IMR-90 (cell line): Measurements from ENCODE around the gene NUCB2. TPM values are rescaled to one million over a fixed set of nuclear protein-coding genes. Genes with fewer than 3 reads are reported as not detected.

Source experiments
- ATAC-seq: fragments of 200-7000 bp; cut with Tn5 transposase; 2 replicates; pipeline ENCODE4 v1.9.1; 2020; ENCODE audit warnings: low read depth, mild to moderate bottlenecking, moderate library complexity
- BruUV-seq: library from RNA; stranded (reverse); fragments of 400-500 nt; replicated peaks from 2 replicates; lab custom pipeline; 2021; lab: Mats Ljungman, UMichigan
- CTCF ChIA-PET: fragments of 300-600 bp; formaldehyde crosslinking; extraction: SDS; loops from one replicate; lab custom pipeline; 2021; ENCODE audit warnings: antibody characterized with exemption; lab: Yijun Ruan, JAX
- POLR2A ChIA-PET: fragments of 300-600 bp; sonication (Branson Sonifier 250); formaldehyde crosslinking; loops from one replicate; lab custom pipeline; 2022; ENCODE audit warnings: antibody characterized with exemption; ENCODE audit not compliant: unreplicated experiment; lab: Charles Lee
- DNase-seq: peaks from one replicate; pipeline ENCODE4 v3.0.0; 2013
- H2AFZ ChIP-seq: replicated peaks from 2 replicates; pipeline ENCODE3; 2013; ENCODE audit warnings: low read length, mild to moderate bottlenecking; ENCODE audit not compliant: poor library complexity
- H2AK5ac ChIP-seq: 2 replicates; pipeline ENCODE4 v1.6.1; 2013; ENCODE audit warnings: low read depth, low read length, inconsistent platforms
- H2AK9ac ChIP-seq: replicated peaks from 2 replicates; pipeline ENCODE3; 2013; ENCODE audit warnings: mild to moderate bottlenecking, low read depth, low read length, moderate library complexity; ENCODE audit not compliant: poor library complexity
- H2BK120ac ChIP-seq: 2 replicates; pipeline ENCODE4 v1.6.1; 2013; ENCODE audit warnings: low read depth, low read length, inconsistent platforms
- H2BK15ac ChIP-seq: 3 replicates; pipeline ENCODE4 v1.6.1; 2013; ENCODE audit warnings: low read depth, low read length, inconsistent platforms
- H2BK20ac ChIP-seq: 2 replicates; pipeline ENCODE4 v1.6.1; 2013; ENCODE audit warnings: low read depth, mild to moderate bottlenecking, inconsistent platforms, low read length, moderate library complexity
- H2BK5ac ChIP-seq: 2 replicates; pipeline ENCODE4 v1.6.1; 2013; ENCODE audit warnings: mild to moderate bottlenecking, low read depth, low read length, inconsistent platforms; ENCODE audit not compliant: poor library complexity, severe bottlenecking
- H3K14ac ChIP-seq: replicated peaks from 2 replicates; pipeline ENCODE4 v1.6.1; 2013; ENCODE audit warnings: low read depth, low read length, inconsistent platforms
- H3K18ac ChIP-seq: 2 replicates; pipeline ENCODE4 v1.6.1; 2013; ENCODE audit warnings: low read depth, low read length, control low read depth
- H3K23ac ChIP-seq: 2 replicates; pipeline ENCODE4 v1.6.1; 2013; ENCODE audit warnings: low read depth, low read length, inconsistent platforms
- H3K27ac ChIP-seq: 2 replicates; pipeline ENCODE4 v1.5.1; 2013; ENCODE audit warnings: mild to moderate bottlenecking, control low read depth, low read length; ENCODE audit not compliant: insufficient read depth
- H3K27me3 ChIP-seq: 2 replicates; pipeline ENCODE4 v1.6.1; 2013; ENCODE audit warnings: low read length; ENCODE audit not compliant: control insufficient read depth, insufficient read depth
- H3K36me3 ChIP-seq: 2 replicates; pipeline ENCODE4 v1.6.1; 2013; ENCODE audit warnings: low read length, mixed read lengths; ENCODE audit not compliant: control insufficient read depth, insufficient read depth
- H3K4ac ChIP-seq: 2 replicates; pipeline ENCODE4 v1.6.1; 2013; ENCODE audit warnings: low read depth, low read length, inconsistent platforms
- H3K4me1 ChIP-seq: 2 replicates; pipeline ENCODE4 v1.6.1; 2013; ENCODE audit warnings: low read length, mixed read lengths; ENCODE audit not compliant: control insufficient read depth, insufficient read depth
- H3K4me2 ChIP-seq: 2 replicates; pipeline ENCODE4 v1.6.1; 2013; ENCODE audit warnings: low read depth, mild to moderate bottlenecking, control low read depth, low read length, moderate library complexity
- H3K4me3 ChIP-seq: 2 replicates; pipeline ENCODE4 v1.5.1; 2013; ENCODE audit warnings: low read depth, mild to moderate bottlenecking, control low read depth, low read length, moderate library complexity; ENCODE audit not compliant: insufficient read depth
- H3K56ac ChIP-seq: 2 replicates; pipeline ENCODE4 v1.6.1; 2013; ENCODE audit warnings: low read length, inconsistent platforms; ENCODE audit not compliant: insufficient read depth; ENCODE audit errors: extremely low read depth
- H3K79me1 ChIP-seq, 2 experiments: 2 replicates each; pipeline ENCODE4 v1.6.1; 2013; ENCODE audit warnings: low read length in 2 of 2, inconsistent platforms in 1 of 2, low read depth in 1 of 2
- H3K9ac ChIP-seq: 2 replicates; pipeline ENCODE4 v1.6.1; 2013; ENCODE audit warnings: low read depth, low read length, control low read depth
- H3K9me1 ChIP-seq: 2 replicates; pipeline ENCODE4 v1.6.1; 2013; ENCODE audit warnings: low read length, inconsistent platforms; ENCODE audit not compliant: insufficient read depth
- H3K9me3 ChIP-seq: 2 replicates; pipeline ENCODE4 v1.6.1; 2013; ENCODE audit warnings: low read length; ENCODE audit not compliant: control insufficient read depth, insufficient read depth
- H4K20me1 ChIP-seq: 2 replicates; pipeline ENCODE4 v1.6.1; 2013; ENCODE audit warnings: low read length, inconsistent platforms; ENCODE audit not compliant: insufficient read depth
- H4K5ac ChIP-seq: 2 replicates; pipeline ENCODE4 v1.6.1; 2013; ENCODE audit warnings: mild to moderate bottlenecking, low read depth, low read length, control low read depth
- H4K8ac ChIP-seq, 2 experiments: 2 replicates each; pipeline ENCODE4 v1.6.1; 2013; ENCODE audit warnings: low read depth in 2 of 2, low read length in 2 of 2, control low read depth in 1 of 2, inconsistent platforms in 1 of 2
- H4K91ac ChIP-seq: 2 replicates; pipeline ENCODE4 v1.6.1; 2013; ENCODE audit warnings: low read depth, low read length, inconsistent platforms; ENCODE audit not compliant: insufficient read depth
- BHLHE40 ChIP-seq: fragments of 150-350 bp; IDR thresholded peaks from 2 replicates; pipeline ENCODE4 v1.6.1; 2016; ENCODE audit warnings: mild to moderate bottlenecking, low read depth, low read length
- CEBPB ChIP-seq: IDR thresholded peaks from 2 replicates; pipeline ENCODE4 v1.6.1; 2012; ENCODE audit warnings: low read depth, low read length, improper control_type of control experiment
- CTCF ChIP-seq: conservative IDR thresholded peaks from 2 replicates; pipeline ENCODE4 v1.5.1; 2012; ENCODE audit warnings: mild to moderate bottlenecking, low read depth, low read length, improper control_type of control experiment
- ELK1 ChIP-seq: fragments of 150-350 bp; IDR thresholded peaks from 2 replicates; pipeline ENCODE4 v1.6.1; 2016; ENCODE audit warnings: low read depth, mild to moderate bottlenecking, low read length, moderate library complexity, borderline replicate concordance
- FOS ChIP-seq: fragments of 150-350 bp; IDR thresholded peaks from 2 replicates; pipeline ENCODE4 v1.6.1; 2016; ENCODE audit warnings: low read depth, low read length
- NFE2L2 ChIP-seq: fragments of 150-350 bp; IDR thresholded peaks from 2 replicates; pipeline ENCODE4 v1.6.1; 2016; ENCODE audit warnings: low read depth, mild to moderate bottlenecking, low read length
- POLR2A ChIP-seq: IDR thresholded peaks from 2 replicates; pipeline ENCODE4 v1.6.1; 2012; ENCODE audit warnings: mild to moderate bottlenecking, low read depth, low read length
- RFX5 ChIP-seq: IDR thresholded peaks from 2 replicates; pipeline ENCODE4 v1.8.0; 2012; ENCODE audit warnings: low read depth, mild to moderate bottlenecking, low read length, moderate library complexity
- SMC3 ChIP-seq: fragments of 150-350 bp; IDR thresholded peaks from 2 replicates; pipeline ENCODE4 v1.6.1; 2016; ENCODE audit warnings: low read depth, mild to moderate bottlenecking, antibody characterized with exemption, low read length, moderate library complexity
- USF2 ChIP-seq: fragments of 150-350 bp; IDR thresholded peaks from 2 replicates; pipeline ENCODE4 v1.6.1; 2017; ENCODE audit warnings: mild to moderate bottlenecking, antibody characterized with exemption, low read length, low read depth
- dilution Hi-C: fragments of 300-500 bp; cut with HindIII; formaldehyde crosslinking; loops from one replicate; pipeline ENCODE4 v1.14.3; 2018; ENCODE audit warnings: low sequenced_read_pairs; ENCODE audit not compliant: unreplicated experiment
- in situ Hi-C: fragments of 300-500 bp; cut with MboI; formaldehyde crosslinking; loops from 3 replicates; pipeline ENCODE4 v1.14.3; 2019; ENCODE audit warnings: low sequenced_read_pairs, inconsistent platforms, mixed read lengths
- intact Hi-C: fragments of 100-400 bp; cut with micrococcal nuclease; formaldehyde crosslinking; loops from 2 replicates; pipeline ENCODE4 v1.10.0; 2022
- polyA plus RNA-seq, 3 experiments: library from polyadenylated mRNA; depleted of rRNA; stranded (reverse); fragments of >200 nt; gene quantifications; 2 replicates each; pipeline ENCODE4 v1.2.3, GENCODE V29; 2012; ENCODE audit warnings: low replicate concordance in 1 of 3
- total RNA-seq: library from RNA; depleted of rRNA; stranded (reverse); fragments of >200 nt; gene quantifications from 2 replicates; pipeline ENCODE4 v1.2.3, GENCODE V29; 2012

The NUCB2 gene
- total and polyA plus RNA-seq, 2 of the 4 experiments (the other 2 are of a cell fraction) = 52.7 to 55.4 TPM

- no peak overlapping the region for H4K8ac ChIP-seq
- no peak overlapping the region for H3K27ac ChIP-seq
- H2BK20ac ChIP-seq = no peak overlapping the region
- H4K5ac ChIP-seq = no peak overlapping the region
- no peak overlapping the region for H2AFZ ChIP-seq
- H3K4ac ChIP-seq = no peak overlapping the region
- no peak overlapping the region for H3K4me2 ChIP-seq
- no peaks in the 10 kb centered on the region for H4K20me1 ChIP-seq
- ATAC-seq (no peak), DNase-seq (no peak)
- H2BK5ac ChIP-seq = no peak overlapping the region
- H2AK5ac ChIP-seq = no peak overlapping the region
- no peak overlapping the region for H3K56ac ChIP-seq
- H2AK9ac ChIP-seq = no peak overlapping the region
- no peak for TF ChIP-seq SMC3
- TF ChIP-seq FOS = no peak
- no peak for TF ChIP-seq RFX5
- no peak for TF ChIP-seq CEBPB
- TF ChIP-seq CTCF = no peak
- TF ChIP-seq BHLHE40 = no peak
- no peak for TF ChIP-seq ELK1
- no peak for TF ChIP-seq POLR2A
- no peak for TF ChIP-seq USF2
- no peak for TF ChIP-seq NFE2L2
- H3K36me3 ChIP-seq = no peaks in the 10 kb centered on the region
- POLR2A ChIA-PET = no interaction called here
- H3K27me3 ChIP-seq = no peaks in the 10 kb centered on the region
- no peak overlapping the region for H3K14ac ChIP-seq
- no peak overlapping the region for H2BK120ac ChIP-seq
- no TSS peak for BruUV-seq
- no peak overlapping the region for H4K91ac ChIP-seq
- no peak overlapping the region for H3K4me3 ChIP-seq
- H3K23ac ChIP-seq = no peak overlapping the region
- no peaks in the 10 kb centered on the region for H3K9me1 ChIP-seq
- no peaks in the 10 kb centered on the region for H3K79me1 ChIP-seq
- no peaks in the 10 kb centered on the region for H3K9me3 ChIP-seq
- no peak overlapping the region for H2BK15ac ChIP-seq
- CTCF ChIA-PET = interaction anchor here (1.3 kb wide), 1 partner anchor 151 kb away, joined by 3 read pairs; no protein-coding TSS in a partner anchor
- no peak overlapping the region for H3K9ac ChIP-seq
- in situ Hi-C loops (loop anchor here (10.0 kb wide), 1 partner anchor 272 kb away; no protein-coding TSS in a partner anchor), dilution Hi-C loops (no loop called here), intact Hi-C loops (no loop called here)
- no peak overlapping the region for H3K18ac ChIP-seq
- H3K4me1 ChIP-seq = no peaks in the 10 kb centered on the region
Measured at GRCh38 chr11:17233101-17233500, 43.4 kb upstream of the NUCB2 start.
